Suppressor macrophage treated with lipopolysaccharide for 1 hour (primary cell): Measurements from ENCODE around the gene VANGL1.
A peak's percentile ranks its signal among the peaks of the same experiment; 100 is the strongest.
"Not testable (repeated sequence)": the region's sequence is repeated elsewhere in the genome, so short reads cannot be mapped to it uniquely, and the experiment has no call there.

Experiments
- DNase-seq, 3 donors: peaks; one replicate each; pipeline ENCODE4 v3.0.0-alpha.2; 2020 to 2022

The VANGL1 gene

DNA sequence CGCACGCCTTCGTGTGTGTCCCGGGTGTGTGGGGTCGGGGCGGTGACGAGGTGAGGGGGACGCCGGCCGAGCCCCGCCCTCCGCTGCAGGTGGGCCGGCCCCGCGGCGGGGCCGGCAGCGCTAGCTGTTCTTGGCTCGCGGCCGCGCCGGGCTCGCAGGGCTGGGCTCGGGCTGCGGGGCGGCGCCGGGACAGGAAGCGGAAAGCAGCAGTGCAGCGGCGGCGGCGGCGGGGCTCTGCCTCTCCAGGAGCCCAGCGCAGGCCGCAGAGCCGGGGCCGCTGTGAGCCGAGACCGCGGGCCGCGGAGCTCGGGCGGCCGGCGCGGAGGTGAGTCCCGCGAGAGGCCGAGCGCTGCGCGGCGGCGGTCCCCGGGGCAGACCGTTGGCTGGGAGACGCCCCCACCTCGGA, at the start of gene VANGL1:
Gene VANGL1, plus strand, starts transcription at position 209 of the 406 bp plus-strand sequence. CDS start 9,444 bp downstream, outside the sequence.
- peak; percentile 49 to 83 (median 60) for DNase-seq

DNA sequence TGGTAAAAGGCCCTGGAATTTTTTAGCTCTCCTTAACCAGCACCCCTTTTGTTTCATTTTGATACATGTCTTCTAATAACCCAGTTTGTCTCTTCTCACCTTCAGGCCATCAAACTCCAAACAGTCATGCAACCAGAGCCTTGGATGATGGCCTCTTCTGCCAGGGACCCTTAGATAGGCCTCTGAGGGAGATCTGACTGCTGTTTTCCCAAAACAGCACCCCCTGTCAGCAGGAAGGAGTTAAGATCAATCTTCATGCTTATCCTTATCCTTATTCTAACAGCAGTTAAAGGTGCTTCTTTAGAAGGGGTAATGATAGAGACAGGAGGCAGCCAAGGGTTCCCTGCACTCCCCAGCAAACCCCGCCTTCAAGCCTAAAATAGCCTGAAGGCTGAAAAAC, 49.5 kb upstream of the VANGL1 start:
- DNase-seq = no peak

DNA sequence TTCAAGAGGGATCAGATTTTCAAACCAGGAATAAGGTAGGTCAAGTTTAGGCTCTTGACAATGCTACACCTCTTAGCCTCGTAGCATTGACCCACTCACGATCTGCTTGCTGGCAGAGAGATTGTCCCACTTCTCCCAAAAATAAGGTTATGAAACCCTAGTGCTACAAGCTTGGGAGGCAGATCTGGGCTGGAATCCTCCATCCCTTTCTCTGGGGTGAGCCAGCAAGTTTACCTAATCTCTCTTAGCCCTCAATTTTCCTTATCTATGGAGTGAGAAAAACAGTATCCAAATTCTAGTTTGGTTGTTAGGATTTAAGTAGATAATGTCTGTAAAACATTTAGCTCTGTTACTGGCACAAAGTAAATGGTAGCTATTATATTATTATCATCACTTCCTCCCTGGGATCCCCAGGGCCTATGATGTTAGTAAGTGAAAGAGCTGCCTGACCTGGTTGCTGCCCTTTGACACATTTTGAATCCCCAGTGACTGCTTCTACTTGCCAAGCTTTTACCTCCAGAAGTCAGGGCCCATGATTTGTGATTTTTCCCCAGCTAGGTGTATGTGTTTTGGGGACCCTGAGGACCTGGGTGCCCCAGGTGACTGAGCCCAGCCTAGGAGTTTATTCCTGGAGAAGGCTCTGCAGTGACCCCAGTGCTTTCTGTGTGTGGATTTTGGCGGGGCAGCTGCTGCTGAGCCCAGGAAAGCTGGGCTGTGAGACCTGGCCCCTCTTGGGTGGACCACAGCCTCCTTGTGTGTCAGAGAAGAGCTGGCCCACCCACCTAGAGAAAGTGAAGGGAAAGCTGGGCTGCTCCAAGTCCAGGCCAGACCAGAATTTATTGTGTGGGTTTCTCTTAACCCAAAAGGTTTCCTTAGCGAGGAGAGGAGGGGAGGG, 48.2 kb upstream of the VANGL1 start:
- DNase-seq = no peak

DNA sequence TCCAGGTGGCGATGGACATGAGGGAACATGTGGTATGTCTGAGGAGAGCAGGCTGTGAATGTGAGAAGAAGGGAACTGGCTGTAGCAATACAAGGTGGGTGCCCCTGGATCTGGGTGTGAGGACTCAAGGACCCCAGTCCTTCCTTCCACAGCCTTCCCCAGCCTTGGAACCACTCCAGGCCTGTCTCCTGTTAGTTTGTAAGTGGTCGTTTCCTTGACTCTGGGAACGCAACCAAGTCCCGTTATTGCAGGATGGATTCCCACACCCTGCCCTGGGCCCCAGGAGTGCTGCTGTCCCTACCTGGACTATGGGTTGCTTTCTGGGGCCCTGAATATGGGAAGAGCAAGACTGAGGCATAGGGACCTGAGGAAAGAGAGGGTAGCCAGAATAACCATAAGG, 47.2 kb upstream of the VANGL1 start:
- DNase-seq = no peak

DNA sequence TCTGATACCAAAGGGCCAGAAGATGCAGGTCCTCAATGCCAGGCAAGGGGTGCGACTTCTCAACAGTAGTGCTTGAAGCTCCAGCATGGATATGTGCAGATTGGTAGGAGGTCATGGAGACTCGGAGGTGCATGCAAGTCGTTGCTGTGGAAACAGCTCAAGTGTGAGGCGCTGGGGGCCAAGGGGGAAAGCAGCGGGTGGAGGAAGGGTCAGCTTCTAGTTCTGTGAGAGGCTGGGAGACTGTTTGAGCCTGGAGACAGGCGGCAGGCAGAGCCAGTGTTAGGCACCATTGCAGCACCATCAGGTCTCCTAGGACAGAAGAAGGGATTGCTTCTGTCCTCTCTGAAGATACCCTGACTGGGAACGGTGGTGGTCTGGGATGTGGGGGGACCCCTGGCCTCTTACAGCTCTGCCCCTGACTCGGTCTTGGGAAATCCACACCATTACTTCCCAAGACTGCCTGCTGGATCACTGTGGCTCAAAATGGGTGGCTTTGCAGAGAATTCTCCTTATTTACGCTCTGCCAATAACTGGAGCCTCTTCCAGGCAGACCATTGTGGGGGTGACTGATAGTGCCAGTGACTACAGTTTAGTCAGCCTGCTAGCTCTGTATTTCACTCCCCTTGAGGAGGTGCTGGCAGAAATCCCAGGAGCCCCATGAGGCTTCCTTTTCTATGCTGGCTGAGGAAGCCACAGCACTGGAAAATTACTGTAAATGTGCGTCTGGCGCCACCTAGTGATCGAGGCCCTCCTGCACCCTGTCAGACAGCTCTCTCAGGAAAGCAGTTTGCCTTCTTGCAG, 46.3 kb upstream of the VANGL1 start:
- peak; percentile 74 to 83 (median 81) for DNase-seq

DNA sequence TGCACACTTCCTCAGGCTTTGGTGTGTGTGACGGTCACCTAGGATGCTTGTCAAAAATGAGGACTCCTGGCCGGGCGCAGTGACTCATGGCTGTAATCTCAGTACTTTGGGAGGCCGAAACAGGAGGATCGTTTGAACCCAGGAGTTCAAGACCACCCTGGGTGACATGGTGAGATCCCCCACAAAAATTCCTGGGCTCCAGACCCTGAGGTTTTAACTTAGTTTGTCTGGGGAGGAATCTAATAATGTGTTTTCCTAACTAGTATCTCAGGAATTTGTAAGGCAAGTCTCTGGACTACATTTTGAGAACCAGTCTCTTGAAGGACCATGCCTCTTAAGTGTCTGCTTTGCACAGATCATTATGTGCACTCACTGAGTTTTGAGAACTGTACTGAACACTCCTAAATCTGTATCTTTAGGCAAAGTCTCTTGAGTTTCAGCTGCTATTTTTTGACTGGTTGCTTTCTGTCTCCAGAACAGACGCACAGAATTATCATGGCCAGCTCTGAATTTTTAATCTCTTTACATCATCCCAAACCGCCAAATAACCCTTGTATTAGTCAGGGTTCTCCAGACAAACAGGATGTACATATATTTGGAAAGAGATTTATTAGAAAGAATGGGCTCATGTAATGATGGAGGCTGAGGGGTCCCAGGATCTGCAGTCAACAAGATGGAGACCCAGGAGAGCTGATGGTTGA, 45.5 kb upstream of the VANGL1 start:
- no peak for DNase-seq

DNA sequence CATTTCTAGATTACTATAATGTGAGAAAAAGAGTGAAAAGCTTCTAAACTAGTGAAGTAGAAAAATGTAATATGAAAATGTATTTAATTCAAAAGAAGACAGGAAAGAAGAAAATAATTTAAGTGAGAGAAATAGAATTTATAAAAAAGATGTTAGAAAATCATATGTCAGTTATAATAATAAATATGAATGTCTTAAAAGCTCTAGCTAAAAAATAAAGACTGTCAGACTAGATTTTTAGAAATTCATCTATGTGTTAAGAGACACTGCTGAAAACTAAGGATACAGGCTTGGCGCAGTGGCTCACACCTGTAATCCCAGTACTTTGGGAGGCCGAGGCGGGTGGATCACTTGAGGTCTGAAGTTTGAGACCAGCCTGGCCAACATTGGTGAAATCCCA, 37.3 kb upstream of the VANGL1 start:
- DNase-seq = no peak

DNA sequence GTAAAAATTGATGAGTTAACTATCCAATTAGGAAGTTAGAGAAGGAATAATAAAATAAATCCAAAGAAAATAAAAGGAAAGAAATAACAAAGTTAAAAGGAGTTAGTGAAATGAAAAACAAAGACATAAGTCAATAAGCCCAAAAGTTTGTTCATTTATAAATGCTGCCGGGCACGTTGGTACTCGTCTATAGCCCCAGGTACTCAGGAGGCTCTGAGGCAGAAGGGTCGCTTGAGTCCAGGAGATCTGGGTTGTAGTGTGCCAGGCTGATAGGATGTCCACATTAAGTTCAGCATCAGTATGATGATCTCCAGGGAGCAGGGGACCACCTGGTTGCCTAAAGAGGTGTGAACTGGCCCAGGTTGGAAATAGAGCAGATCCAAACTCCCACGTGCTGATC, 35.5 kb upstream of the VANGL1 start:
- no peak for DNase-seq

DNA sequence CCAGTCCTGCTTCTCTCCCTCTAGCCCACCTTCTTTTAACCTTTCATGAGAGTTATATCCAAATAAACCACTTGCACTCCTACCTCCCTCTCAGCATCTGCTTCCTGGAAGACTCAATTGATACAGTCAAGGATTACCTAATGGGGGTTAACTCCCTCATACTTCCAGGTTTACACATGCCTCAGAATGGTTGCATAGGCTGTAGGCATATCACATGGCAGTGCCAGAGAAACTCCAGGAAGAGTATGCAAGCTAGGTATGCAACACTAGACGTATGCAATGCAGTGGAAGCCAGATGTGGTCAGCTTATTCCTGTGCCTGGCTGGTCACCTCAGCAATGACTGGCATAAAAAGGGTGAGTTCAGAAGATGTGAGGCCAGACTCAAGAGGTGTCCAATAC, 32.7 kb upstream of the VANGL1 start:
- no peak for DNase-seq

DNA sequence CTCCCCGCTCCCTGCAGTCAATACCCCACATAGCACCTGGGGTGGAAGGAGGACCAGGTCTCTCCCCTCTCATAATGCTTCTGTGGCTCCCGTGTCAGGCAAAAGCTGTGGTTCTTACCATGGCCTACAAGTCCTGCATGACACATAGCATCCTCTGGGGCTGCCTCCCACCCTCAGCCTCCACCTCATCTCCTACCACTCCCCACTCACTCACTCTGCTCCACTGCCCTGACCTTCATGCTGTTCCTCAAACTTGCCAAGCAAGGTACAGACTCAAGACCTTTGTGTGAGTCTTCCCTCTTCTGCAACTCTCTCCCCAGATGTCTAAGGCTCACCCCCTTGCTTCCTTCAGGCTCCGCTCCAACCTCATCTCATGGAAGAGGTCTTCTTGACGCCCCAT, 28.0 kb upstream of the VANGL1 start:
- no peak for DNase-seq

DNA sequence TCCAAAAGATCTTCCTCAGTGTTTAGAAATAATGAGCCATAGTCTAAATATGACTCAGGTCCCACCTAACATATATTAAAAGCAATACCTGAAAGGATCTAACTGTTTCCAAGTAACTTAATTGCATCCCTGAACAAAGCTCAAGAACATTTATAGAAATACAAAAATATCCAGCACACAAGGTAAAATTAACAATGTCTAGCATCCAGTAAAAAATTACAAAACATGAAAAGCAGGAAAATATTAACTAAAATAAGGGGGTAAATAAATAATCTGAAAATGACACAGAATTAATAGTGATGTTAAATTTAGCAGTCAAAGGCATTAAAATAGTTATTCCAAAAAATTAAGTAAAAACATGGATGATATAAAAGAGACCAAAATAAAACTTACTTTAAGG, 21.3 kb upstream of the VANGL1 start:
- no peak for DNase-seq

DNA sequence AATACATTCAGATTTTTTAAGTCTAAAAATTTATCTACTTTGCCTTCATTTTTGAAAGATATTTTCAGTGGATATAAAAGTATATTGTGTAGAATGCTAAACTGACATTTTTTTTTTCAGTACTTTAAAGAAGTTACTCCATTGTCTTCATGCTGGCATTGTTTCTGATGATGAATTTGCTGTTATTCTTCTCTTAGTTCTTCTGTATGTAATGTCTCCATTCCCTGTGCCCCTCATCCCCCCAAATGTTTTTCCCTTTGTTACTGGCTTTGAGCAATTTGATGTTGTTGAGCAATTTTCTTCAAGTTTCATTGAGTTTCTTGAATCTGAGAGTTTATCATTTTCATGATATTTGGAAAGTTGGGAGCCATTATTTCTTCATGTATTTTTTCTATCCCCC, 20.8 kb upstream of the VANGL1 start:
- no peak for DNase-seq

DNA sequence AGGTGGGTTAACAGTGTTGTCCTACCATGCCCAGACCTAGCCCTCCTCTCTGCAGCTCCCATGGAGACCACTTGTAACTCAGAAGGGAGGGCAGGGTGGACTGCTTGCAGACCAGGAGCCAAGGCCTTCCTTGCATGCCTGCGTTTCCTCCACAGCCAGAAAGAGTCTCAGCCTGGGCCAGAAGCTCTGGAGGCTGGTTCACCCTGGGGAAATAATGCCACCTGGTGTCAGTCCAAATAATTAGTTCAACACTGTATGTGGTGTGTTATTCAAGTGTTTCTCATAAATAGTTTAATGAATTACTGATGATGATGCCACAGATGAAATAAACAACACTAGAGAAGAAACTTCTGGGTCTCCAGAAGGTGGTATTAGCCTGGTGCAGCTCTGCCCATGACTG, 16.9 kb upstream of the VANGL1 start:
- DNase-seq = no peak

DNA sequence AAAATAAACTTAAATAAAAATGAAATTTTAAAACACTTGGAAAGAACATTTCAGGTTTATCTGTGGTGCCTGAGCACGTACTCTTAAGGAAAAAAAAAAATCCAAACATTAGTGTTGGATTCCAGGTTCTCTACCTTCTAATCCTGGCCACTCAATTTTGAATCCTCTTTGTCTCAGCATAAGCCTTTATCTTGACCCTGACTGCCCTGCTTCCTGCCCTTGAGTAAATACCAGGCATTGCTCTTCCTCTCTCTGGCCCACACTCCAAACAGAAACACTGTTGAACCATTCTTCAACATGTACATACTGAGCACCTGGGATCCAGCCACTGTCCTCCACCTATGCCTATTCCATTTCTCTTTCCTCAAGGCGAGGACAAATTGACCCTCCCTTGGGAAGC, 11.4 kb upstream of the VANGL1 start:
- no peak for DNase-seq

DNA sequence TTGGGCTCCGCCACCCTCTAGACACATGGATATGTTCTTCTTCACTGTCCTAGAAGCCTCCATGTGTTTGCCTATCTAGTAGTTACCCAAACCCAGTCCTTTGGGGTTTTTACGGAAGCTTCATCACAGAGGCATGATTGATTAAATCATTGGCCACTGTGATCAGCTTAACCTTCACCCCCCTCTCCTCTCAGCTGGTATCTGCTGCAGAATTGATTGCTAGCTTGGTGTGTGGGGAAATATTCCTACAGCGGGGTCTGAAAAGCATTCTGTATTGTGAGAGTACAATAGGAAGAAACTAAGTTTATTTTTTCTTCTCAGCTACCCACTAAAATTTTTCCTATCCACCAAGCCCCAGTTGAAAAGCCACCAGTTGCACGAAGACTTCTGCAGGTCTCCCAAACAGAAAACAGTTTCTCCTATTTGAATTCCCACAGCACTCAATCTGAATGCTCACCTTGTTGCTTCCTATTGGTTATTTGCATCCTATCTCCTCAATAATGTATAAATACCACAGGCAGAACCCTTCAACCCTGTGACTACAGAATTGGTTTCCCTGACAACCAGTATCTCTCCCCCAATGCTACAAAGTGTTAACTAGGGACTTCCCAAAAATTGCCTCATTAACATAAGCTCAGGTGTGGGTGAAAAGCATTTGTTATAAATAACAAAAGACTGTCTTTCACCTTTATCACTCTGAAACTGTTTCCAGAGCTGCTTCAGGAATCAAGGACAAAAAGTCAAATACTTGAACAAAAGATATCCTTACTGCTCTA, 9.3 kb upstream of the VANGL1 start:
- no peak for DNase-seq

DNA sequence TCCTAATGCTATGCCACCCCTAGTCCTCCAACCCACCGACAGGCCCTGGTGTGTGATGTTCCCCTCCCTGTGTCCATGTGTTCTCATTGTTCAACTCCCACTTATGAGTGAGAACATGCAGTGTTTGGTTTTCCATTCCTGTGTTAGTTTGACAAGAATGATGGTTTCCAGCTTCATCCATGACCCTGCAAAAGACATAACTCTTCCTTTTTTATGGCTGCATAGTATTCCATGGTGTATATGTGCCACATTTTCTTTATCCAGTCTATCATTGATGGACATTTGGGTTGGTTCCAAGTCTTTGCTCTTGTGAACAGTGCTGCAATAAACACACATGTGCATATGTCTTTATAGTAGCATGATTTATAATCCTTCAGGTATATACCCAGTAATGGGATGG, 8.2 kb upstream of the VANGL1 start:
- DNase-seq = not testable (repeated sequence)

DNA sequence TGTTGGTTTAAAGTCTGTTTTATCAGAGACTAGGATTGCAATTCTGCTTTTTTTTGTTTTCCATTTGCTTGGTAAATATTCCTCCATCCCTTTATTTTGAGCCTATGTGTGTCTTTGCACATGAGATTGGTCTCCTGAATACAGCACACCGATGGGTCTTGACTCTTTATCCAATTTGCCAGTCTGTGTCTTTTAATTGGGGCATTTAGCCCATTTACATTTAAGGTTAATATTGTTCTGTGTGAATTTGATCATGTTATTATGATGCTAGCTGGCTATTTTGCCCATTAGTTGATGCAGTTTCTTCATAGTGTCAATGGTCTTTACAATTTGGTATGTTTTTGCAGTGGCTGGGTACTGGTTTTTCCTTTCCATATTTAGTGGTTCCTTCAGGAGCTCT, 4.5 kb upstream of the VANGL1 start:
- DNase-seq = not testable (repeated sequence)

DNA sequence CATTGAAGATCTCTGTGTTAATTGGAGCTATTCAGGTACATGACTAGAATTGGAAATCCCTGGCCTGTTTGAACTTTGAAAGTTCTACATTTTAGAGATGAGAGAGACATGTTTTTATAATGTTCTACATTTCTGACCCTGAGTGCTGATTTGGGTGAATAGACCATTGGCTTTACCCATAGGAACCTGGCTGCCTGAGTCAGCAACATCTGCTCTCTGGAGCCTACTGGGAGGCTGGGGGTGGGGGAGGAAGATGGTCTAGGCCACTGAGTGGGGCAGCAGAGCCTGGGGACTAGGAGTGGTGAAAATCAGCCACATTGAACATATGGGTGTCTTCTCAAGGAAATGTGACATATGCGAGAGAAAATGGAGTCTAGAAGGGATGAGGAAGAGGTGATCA, 1.4 kb upstream of the VANGL1 start:
- DNase-seq = no peak

DNA sequence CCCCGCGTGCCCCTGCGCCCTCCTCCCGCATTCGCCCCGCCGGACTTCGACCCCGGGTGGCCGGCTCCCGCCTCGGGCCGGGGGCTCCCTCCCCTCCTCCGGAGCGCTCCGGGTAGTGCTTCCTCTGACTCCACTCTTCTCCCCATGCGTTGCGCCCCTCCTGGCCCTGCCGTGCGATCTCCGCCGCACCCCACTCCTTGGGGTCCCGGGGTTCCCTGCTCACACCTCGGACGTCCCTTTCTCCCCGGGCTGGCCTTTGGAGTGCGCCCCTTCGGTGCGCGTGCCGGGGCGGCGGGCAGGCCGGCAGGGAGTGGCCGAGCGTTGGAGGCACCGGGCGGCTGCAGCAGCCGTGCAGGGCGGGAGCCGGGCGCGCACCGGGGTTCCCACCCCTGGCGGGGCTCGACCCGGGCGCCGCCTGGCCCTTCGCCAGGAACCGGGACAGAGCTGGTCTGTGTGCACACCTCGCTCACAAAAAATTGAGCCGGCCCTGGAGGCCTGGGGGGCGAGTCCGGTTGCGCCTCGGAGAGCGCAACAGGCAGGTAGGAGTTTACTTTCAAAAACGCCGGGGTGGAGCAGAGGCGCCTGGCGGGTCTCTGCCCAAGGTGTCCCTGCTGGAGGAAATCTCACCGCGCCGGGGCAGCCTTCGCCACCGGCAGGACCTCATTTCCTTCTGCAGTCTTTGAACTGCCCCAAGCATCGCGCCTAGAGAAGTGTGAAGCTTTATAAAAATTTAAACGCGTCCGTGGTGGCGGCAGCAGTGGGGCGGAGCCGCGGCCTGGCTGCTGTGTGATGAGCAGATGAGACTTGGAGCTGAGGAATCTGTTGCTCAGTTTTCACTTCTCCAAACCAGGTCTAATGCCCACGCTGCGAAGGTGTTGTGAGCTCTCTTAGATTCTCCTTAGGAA, 650 bp downstream of the VANGL1 start:
- DNase-seq = peak in 2 of 3 donors; percentile 38 to 54

DNA sequence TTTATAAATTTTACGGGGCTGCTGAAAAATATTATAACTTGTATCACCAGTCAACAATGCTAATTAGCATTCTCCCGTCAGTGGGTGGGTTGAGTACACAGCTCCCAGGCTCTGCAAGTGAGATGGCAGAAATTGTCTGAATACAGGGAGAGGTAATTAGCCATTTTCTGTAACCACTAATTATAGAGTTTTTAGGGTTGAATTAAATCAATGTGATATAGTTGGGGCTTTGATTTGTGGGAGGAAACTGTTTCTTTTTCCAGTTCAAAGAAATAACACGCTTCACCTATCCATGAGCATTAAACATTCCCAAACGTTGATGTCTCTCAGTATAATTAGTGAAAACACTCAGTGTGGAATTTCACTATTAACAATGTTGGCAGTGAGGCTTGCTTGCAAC, 1.5 kb downstream of the VANGL1 start:
- DNase-seq = no peak

DNA sequence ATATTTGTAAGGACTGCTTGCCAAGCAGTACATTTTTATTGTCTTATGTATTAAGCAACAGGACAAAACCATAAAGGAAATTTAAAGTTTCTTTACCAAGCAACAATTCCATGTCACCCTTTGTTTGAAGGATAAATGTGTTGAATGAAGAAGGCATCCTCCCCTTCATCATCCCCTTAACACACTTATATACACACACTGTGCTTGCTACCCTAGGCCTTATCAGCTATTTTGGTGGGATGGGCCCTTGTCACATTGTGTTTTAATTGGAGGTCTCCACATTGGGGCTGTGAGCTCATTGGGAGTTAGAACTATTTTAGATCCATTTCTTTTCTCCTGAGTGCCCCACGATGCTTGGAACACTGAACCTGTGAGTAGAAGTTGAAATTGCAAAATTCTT, 1.9 kb downstream of the VANGL1 start:
- no peak for DNase-seq

DNA sequence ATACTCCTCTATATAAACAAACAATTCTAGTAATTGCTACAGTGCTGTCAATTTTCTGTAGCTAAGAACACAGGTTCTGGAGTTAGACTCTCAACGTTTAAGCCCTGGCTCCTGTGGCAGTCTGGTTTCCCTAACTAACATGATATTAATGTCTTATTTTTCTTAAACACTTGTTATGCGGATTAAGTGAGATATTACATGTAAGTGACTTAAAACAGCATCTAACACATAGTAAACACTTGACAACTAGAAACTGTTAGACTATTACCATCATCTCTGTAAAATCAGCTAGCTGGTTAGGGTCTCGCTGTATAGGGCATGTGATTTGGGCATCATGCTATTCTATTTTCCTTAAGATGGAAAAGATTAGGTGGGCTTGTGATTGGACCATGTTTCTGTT, 2.3 kb downstream of the VANGL1 start:
- no peak for DNase-seq
